Measurements from ENCODE around the gene GBP1.

GBP1 gene

GRCh38 chr1:89104147-89104546 lies 39.1 kb upstream of the GBP1 start:
- TF ChIP-seq SIN3A (IDR thresholded peaks at IDR 0.05; ENCODE audit: borderline replicate concordance, insufficient read depth, low read length) (no peak), TAF1 (IDR thresholded peaks at IDR 0.05; ENCODE audit: borderline replicate concordance, insufficient read depth, low read length) (no peak), POLR2AphosphoS5 (IDR thresholded peaks at IDR 0.05; ENCODE audit: low read depth, low read length) (no peak), FOXP2 (optimal IDR thresholded peaks at IDR 0.05; ENCODE audit: borderline replicate concordance, extremely low read depth, extremely low read length, insufficient read depth) (no peak)
- TF ChIP-seq, protein P1, sequence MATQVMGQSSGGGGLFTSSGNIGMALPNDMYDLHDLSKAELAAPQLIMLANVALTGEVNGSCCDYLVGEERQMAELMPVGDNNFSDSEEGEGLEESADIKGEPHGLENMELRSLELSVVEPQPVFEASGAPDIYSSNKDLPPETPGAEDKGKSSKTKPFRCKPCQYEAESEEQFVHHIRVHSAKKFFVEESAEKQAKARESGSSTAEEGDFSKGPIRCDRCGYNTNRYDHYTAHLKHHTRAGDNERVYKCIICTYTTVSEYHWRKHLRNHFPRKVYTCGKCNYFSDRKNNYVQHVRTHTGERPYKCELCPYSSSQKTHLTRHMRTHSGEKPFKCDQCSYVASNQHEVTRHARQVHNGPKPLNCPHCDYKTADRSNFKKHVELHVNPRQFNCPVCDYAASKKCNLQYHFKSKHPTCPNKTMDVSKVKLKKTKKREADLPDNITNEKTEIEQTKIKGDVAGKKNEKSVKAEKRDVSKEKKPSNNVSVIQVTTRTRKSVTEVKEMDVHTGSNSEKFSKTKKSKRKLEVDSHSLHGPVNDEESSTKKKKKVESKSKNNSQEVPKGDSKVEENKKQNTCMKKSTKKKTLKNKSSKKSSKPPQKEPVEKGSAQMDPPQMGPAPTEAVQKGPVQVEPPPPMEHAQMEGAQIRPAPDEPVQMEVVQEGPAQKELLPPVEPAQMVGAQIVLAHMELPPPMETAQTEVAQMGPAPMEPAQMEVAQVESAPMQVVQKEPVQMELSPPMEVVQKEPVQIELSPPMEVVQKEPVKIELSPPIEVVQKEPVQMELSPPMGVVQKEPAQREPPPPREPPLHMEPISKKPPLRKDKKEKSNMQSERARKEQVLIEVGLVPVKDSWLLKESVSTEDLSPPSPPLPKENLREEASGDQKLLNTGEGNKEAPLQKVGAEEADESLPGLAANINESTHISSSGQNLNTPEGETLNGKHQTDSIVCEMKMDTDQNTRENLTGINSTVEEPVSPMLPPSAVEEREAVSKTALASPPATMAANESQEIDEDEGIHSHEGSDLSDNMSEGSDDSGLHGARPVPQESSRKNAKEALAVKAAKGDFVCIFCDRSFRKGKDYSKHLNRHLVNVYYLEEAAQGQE (IDR thresholded peaks at IDR 0.05; ENCODE audit: insufficient read depth in 1 of 2, low read depth in 2 of 2, low read length in 2 of 2), result no peak

DNA sequence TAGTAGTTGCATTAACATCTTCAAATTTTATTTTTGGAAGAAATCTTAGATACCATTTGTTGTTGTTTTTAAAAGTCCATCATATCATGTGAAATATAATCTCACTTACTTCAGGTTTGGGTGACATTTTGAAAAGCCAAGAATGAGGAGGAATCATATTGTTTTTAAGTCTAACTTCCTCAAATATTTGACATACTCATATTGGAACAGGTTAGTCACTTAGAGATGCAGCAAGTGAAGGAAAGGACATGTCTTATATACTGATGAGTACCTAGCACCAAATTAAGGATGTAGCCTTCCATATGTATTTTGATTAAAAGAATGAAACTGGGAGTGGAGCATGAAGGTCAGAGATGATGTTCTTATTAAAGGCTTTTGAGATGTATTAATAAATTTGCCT lies 37.0 kb upstream of the GBP1 start:
- TF ChIP-seq, protein P1 (IDR thresholded peaks at IDR 0.05; ENCODE audit: insufficient read depth in 1 of 2, low read depth in 2 of 2, low read length in 2 of 2), result no peak
- TF ChIP-seq TAF1 (IDR thresholded peaks at IDR 0.05; ENCODE audit: borderline replicate concordance, insufficient read depth, low read length) (no peak), SIN3A (IDR thresholded peaks at IDR 0.05; ENCODE audit: borderline replicate concordance, insufficient read depth, low read length) (no peak), POLR2AphosphoS5 (IDR thresholded peaks at IDR 0.05; ENCODE audit: low read depth, low read length) (no peak), FOXP2 (optimal IDR thresholded peaks at IDR 0.05; ENCODE audit: borderline replicate concordance, extremely low read depth, extremely low read length, insufficient read depth) (no peak)

GRCh38 chr1:89100412-89100811 lies 35.4 kb upstream of the GBP1 start:
- TF ChIP-seq FOXP2 (optimal IDR thresholded peaks at IDR 0.05; ENCODE audit: borderline replicate concordance, extremely low read depth, extremely low read length, insufficient read depth) (no peak), SIN3A (IDR thresholded peaks at IDR 0.05; ENCODE audit: borderline replicate concordance, insufficient read depth, low read length) (no peak), POLR2AphosphoS5 (IDR thresholded peaks at IDR 0.05; ENCODE audit: low read depth, low read length) (no peak), TAF1 (IDR thresholded peaks at IDR 0.05; ENCODE audit: borderline replicate concordance, insufficient read depth, low read length) (no peak)
- TF ChIP-seq, protein P1 (IDR thresholded peaks at IDR 0.05; ENCODE audit: insufficient read depth in 1 of 2, low read depth in 2 of 2, low read length in 2 of 2), result no peak

DNA sequence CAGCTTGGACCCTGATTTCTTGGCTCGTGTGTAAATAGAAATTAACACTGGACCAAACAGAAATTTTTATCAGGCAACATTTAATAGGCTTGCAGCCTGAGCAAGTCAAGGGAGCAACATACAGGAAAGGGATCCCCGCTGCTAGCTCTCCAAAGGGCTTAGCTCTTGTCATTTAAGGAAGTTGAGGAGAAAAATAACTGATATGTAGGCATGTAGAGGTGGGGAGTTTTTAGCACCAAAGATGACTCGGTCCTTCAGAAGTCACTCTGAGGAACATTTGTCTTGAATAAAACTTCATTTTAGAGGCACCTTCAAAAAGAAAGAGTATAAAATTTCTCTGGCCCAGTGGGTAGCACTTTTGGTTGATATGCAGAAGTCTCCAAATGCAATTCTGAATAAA lies 33.8 kb upstream of the GBP1 start:
- TF ChIP-seq TAF1 (IDR thresholded peaks at IDR 0.05; ENCODE audit: borderline replicate concordance, insufficient read depth, low read length) (no peak), POLR2AphosphoS5 (IDR thresholded peaks at IDR 0.05; ENCODE audit: low read depth, low read length) (no peak)

DNA sequence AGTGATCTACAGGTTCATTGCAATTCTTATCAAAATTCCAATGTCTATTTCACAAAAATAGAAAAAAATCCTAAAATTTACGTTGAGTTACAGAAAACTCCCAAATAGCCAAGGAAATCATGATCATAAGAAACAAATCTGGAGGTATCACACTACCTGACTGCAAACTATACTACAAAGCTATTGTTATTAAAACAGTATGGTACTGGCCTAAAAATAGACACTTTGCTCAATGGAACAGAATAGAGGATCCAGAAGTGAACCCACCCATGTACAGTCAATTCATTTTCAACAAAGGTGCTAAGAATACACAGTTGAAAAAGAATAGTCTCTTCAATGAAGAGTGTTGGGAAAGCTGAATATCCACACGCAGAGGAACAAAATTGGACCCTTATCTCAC lies 30.7 kb upstream of the GBP1 start:
- TF ChIP-seq, protein P1 (IDR thresholded peaks at IDR 0.05; ENCODE audit: insufficient read depth in 1 of 2, low read depth in 2 of 2, low read length in 2 of 2), result no peak
- no peak for TF ChIP-seq SIN3A (IDR thresholded peaks at IDR 0.05; ENCODE audit: borderline replicate concordance, insufficient read depth, low read length)

Data from PFSK-1 (cell line).